IMR-90 (cell line): ENCODE data around the gene PCDHB10. TPM values are rescaled to one million over a fixed set of nuclear protein-coding genes. Genes with fewer than 3 reads are reported as not detected.

Experiments used
- ATAC-seq: fragments of 200-7000 bp; cut with Tn5 transposase; 2 replicates; pipeline ENCODE4 v1.9.1; 2020; ENCODE audit warnings: low read depth, mild to moderate bottlenecking, moderate library complexity
- BruUV-seq: library from RNA; stranded (reverse); fragments of 400-500 nt; replicated peaks from 2 replicates; lab custom pipeline; 2021; lab: Mats Ljungman, UMichigan
- CTCF ChIA-PET: fragments of 300-600 bp; formaldehyde crosslinking; extraction: SDS; loops from one replicate; lab custom pipeline; 2021; ENCODE audit warnings: antibody characterized with exemption; lab: Yijun Ruan, JAX
- POLR2A ChIA-PET: fragments of 300-600 bp; sonication (Branson Sonifier 250); formaldehyde crosslinking; loops from one replicate; lab custom pipeline; 2022; ENCODE audit warnings: antibody characterized with exemption; ENCODE audit not compliant: unreplicated experiment; lab: Charles Lee
- DNase-seq: peaks from one replicate; pipeline ENCODE4 v3.0.0; 2013
- H2AFZ ChIP-seq: replicated peaks from 2 replicates; pipeline ENCODE3; 2013; ENCODE audit warnings: low read length, mild to moderate bottlenecking; ENCODE audit not compliant: poor library complexity
- H2AK5ac ChIP-seq: 2 replicates; pipeline ENCODE4 v1.6.1; 2013; ENCODE audit warnings: low read depth, low read length, inconsistent platforms
- H2AK9ac ChIP-seq: replicated peaks from 2 replicates; pipeline ENCODE3; 2013; ENCODE audit warnings: mild to moderate bottlenecking, low read depth, low read length, moderate library complexity; ENCODE audit not compliant: poor library complexity
- H2BK120ac ChIP-seq: 2 replicates; pipeline ENCODE4 v1.6.1; 2013; ENCODE audit warnings: low read depth, low read length, inconsistent platforms
- H2BK15ac ChIP-seq: 3 replicates; pipeline ENCODE4 v1.6.1; 2013; ENCODE audit warnings: low read depth, low read length, inconsistent platforms
- H2BK20ac ChIP-seq: 2 replicates; pipeline ENCODE4 v1.6.1; 2013; ENCODE audit warnings: low read depth, mild to moderate bottlenecking, inconsistent platforms, low read length, moderate library complexity
- H2BK5ac ChIP-seq: 2 replicates; pipeline ENCODE4 v1.6.1; 2013; ENCODE audit warnings: mild to moderate bottlenecking, low read depth, low read length, inconsistent platforms; ENCODE audit not compliant: poor library complexity, severe bottlenecking
- H3K14ac ChIP-seq: replicated peaks from 2 replicates; pipeline ENCODE4 v1.6.1; 2013; ENCODE audit warnings: low read depth, low read length, inconsistent platforms
- H3K18ac ChIP-seq: 2 replicates; pipeline ENCODE4 v1.6.1; 2013; ENCODE audit warnings: low read depth, low read length, control low read depth
- H3K23ac ChIP-seq: 2 replicates; pipeline ENCODE4 v1.6.1; 2013; ENCODE audit warnings: low read depth, low read length, inconsistent platforms
- H3K27ac ChIP-seq: 2 replicates; pipeline ENCODE4 v1.5.1; 2013; ENCODE audit warnings: mild to moderate bottlenecking, control low read depth, low read length; ENCODE audit not compliant: insufficient read depth
- H3K27me3 ChIP-seq: 2 replicates; pipeline ENCODE4 v1.6.1; 2013; ENCODE audit warnings: low read length; ENCODE audit not compliant: control insufficient read depth, insufficient read depth
- H3K36me3 ChIP-seq: 2 replicates; pipeline ENCODE4 v1.6.1; 2013; ENCODE audit warnings: low read length, mixed read lengths; ENCODE audit not compliant: control insufficient read depth, insufficient read depth
- H3K4ac ChIP-seq: 2 replicates; pipeline ENCODE4 v1.6.1; 2013; ENCODE audit warnings: low read depth, low read length, inconsistent platforms
- H3K4me1 ChIP-seq: 2 replicates; pipeline ENCODE4 v1.6.1; 2013; ENCODE audit warnings: low read length, mixed read lengths; ENCODE audit not compliant: control insufficient read depth, insufficient read depth
- H3K4me2 ChIP-seq: 2 replicates; pipeline ENCODE4 v1.6.1; 2013; ENCODE audit warnings: low read depth, mild to moderate bottlenecking, control low read depth, low read length, moderate library complexity
- H3K4me3 ChIP-seq: 2 replicates; pipeline ENCODE4 v1.5.1; 2013; ENCODE audit warnings: low read depth, mild to moderate bottlenecking, control low read depth, low read length, moderate library complexity; ENCODE audit not compliant: insufficient read depth
- H3K56ac ChIP-seq: 2 replicates; pipeline ENCODE4 v1.6.1; 2013; ENCODE audit warnings: low read length, inconsistent platforms; ENCODE audit not compliant: insufficient read depth; ENCODE audit errors: extremely low read depth
- H3K79me1 ChIP-seq, 2 experiments: 2 replicates each; pipeline ENCODE4 v1.6.1; 2013; ENCODE audit warnings: low read length in 2 of 2, inconsistent platforms in 1 of 2, low read depth in 1 of 2
- H3K9ac ChIP-seq: 2 replicates; pipeline ENCODE4 v1.6.1; 2013; ENCODE audit warnings: low read depth, low read length, control low read depth
- H3K9me1 ChIP-seq: 2 replicates; pipeline ENCODE4 v1.6.1; 2013; ENCODE audit warnings: low read length, inconsistent platforms; ENCODE audit not compliant: insufficient read depth
- H3K9me3 ChIP-seq: 2 replicates; pipeline ENCODE4 v1.6.1; 2013; ENCODE audit warnings: low read length; ENCODE audit not compliant: control insufficient read depth, insufficient read depth
- H4K20me1 ChIP-seq: 2 replicates; pipeline ENCODE4 v1.6.1; 2013; ENCODE audit warnings: low read length, inconsistent platforms; ENCODE audit not compliant: insufficient read depth
- H4K5ac ChIP-seq: 2 replicates; pipeline ENCODE4 v1.6.1; 2013; ENCODE audit warnings: mild to moderate bottlenecking, low read depth, low read length, control low read depth
- H4K8ac ChIP-seq, 2 experiments: 2 replicates each; pipeline ENCODE4 v1.6.1; 2013; ENCODE audit warnings: low read depth in 2 of 2, low read length in 2 of 2, control low read depth in 1 of 2, inconsistent platforms in 1 of 2
- H4K91ac ChIP-seq: 2 replicates; pipeline ENCODE4 v1.6.1; 2013; ENCODE audit warnings: low read depth, low read length, inconsistent platforms; ENCODE audit not compliant: insufficient read depth
- MAFK ChIP-seq: IDR thresholded peaks from 2 replicates; pipeline ENCODE4 v1.6.1; 2012; ENCODE audit warnings: low read depth, low read length, improper control_type of control experiment
- RCOR1 ChIP-seq: IDR thresholded peaks from 2 replicates; pipeline ENCODE4 v1.6.1; 2012; ENCODE audit warnings: mild to moderate bottlenecking, low read length, improper control_type of control experiment; ENCODE audit not compliant: insufficient replicate concordance
- WGBS, 2 experiments: methylation state at CpG; one replicate each; pipeline versions ENCODE4 v1.1.5 to v1.1.7; 2013; ENCODE audit warnings: missing lambda C conversion rate in 2 of 2; ENCODE audit not compliant: insufficient read length in 1 of 2; ENCODE audit errors: extremely low coverage in 2 of 2; 5-methylcytosine and 5-hydroxymethylcytosine counted together
- dilution Hi-C: fragments of 300-500 bp; cut with HindIII; formaldehyde crosslinking; loops from one replicate; pipeline ENCODE4 v1.14.3; 2018; ENCODE audit warnings: low sequenced_read_pairs; ENCODE audit not compliant: unreplicated experiment
- in situ Hi-C: fragments of 300-500 bp; cut with MboI; formaldehyde crosslinking; loops from 3 replicates; pipeline ENCODE4 v1.14.3; 2019; ENCODE audit warnings: low sequenced_read_pairs, inconsistent platforms, mixed read lengths
- intact Hi-C: fragments of 100-400 bp; cut with micrococcal nuclease; formaldehyde crosslinking; loops from 2 replicates; pipeline ENCODE4 v1.10.0; 2022
- polyA plus RNA-seq, 3 experiments: library from polyadenylated mRNA; depleted of rRNA; stranded (reverse); fragments of >200 nt; gene quantifications; 2 replicates each; pipeline ENCODE4 v1.2.3, GENCODE V29; 2012; ENCODE audit warnings: low replicate concordance in 1 of 3
- total RNA-seq: library from RNA; depleted of rRNA; stranded (reverse); fragments of >200 nt; gene quantifications from 2 replicates; pipeline ENCODE4 v1.2.3, GENCODE V29; 2012

Gene PCDHB10
- total and polyA plus RNA-seq, 2 of the 4 experiments (the other 2 are of a cell fraction) = 0.18 to 0.22 TPM

DNA sequence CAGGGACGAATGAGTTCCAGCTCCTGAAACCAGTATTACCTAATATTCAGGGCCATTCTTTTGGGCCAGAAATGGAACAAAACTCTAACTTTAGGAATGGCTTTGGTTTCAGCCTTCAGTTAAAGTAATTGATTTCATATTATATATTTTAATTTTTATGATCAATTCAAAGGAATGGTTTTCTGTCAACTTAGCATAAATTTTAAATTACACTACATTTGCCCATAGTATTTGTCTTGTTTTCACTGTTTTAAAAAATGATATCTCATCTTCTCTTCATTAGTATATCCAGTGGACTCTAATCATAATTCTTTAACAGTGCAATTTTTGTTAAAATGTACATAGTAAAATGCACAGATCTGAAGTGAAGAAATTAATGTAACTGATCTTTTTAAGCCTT is 11.8 kb upstream of the PCDHB10 start:
- Histone ChIP-seq H2BK120ac (no peak overlapping the region), H4K20me1 (no peaks in the 10 kb centered on the region), H3K56ac (no peak overlapping the region), H4K5ac (no peak overlapping the region), H3K79me1 (no peaks in the 10 kb centered on the region), H3K14ac (no peak overlapping the region), H2BK20ac (no peak overlapping the region), H4K8ac (no peak overlapping the region), H2AFZ (no peak overlapping the region), H3K27ac (no peak overlapping the region), H3K4me2 (no peak overlapping the region), H4K91ac (no peak overlapping the region), H3K9ac (no peak overlapping the region), H3K4me1 (no peaks in the 10 kb centered on the region), H3K4me3 (no peak overlapping the region), H3K18ac (no peak overlapping the region), H2BK15ac (no peak overlapping the region), H3K9me1 (no peaks in the 10 kb centered on the region), H3K27me3 (no peaks in the 10 kb centered on the region), H3K36me3 (no peaks in the 10 kb centered on the region), H3K4ac (no peak overlapping the region), H2AK5ac (no peak overlapping the region), H3K9me3 (peaks cover 23% of the 10 kb centered on the region; the same call in 1 of the 2 replicates), H3K23ac (no peak overlapping the region), H2BK5ac (no peak overlapping the region), H2AK9ac (no peak overlapping the region)
- no peak for TF ChIP-seq RCOR1
- TF ChIP-seq MAFK = peak; percentile 29; the same call in 1 of the 2 replicates
- in situ Hi-C loops = no loop called here
- BruUV-seq = no TSS peak
- intact Hi-C loops = no loop called here
- ATAC-seq (no peak), DNase-seq (no peak)
- CTCF ChIA-PET = no interaction called here
- WGBS, 2 experiments = no CpG with 5 or more reads among the region's 1 CpG
- POLR2A ChIA-PET = no interaction called here
- dilution Hi-C loops = no loop called here
